DND-41 (cell line): Measurements from ENCODE around the gene SRGAP3.

Experiments used
- EZH2 ChIP-seq: IDR thresholded peaks from 3 replicates; pipeline ENCODE4 v1.6.1; 2012; ENCODE audit warnings: borderline replicate concordance, low read depth, mild to moderate bottlenecking, moderate library complexity, low read length, inconsistent platforms; ENCODE audit not compliant: severe bottlenecking
- TF ChIP-seq, protein P1 (sequence below): IDR thresholded peaks from 2 replicates; pipeline ENCODE4 v1.5.1; 2012; ENCODE audit warnings: borderline replicate concordance, low read length, moderate library complexity, mild to moderate bottlenecking; ENCODE audit not compliant: poor library complexity, severe bottlenecking; ENCODE audit errors: extremely low read depth

DNA sequence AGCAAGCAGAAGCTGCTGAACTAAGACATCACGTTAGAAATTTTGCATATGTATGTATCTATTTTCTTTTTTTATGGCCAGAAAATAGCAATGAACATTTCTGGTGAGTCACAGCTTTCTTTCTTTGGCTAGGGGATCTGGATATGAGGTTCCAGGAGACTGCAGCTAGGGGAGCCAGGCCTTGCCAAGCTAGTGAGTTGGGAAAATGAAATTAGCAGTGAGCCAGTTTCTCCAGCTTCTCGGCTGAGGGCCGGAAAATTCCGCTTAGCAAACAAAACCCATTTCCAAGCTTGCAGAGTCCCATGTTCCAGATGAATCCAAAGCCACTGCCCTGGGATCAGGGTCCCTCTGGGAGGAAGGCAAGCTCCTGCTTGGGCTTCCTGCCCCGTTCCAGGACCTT lies 137.6 kb downstream of the SRGAP3 start:
- TF ChIP-seq, protein P1, sequence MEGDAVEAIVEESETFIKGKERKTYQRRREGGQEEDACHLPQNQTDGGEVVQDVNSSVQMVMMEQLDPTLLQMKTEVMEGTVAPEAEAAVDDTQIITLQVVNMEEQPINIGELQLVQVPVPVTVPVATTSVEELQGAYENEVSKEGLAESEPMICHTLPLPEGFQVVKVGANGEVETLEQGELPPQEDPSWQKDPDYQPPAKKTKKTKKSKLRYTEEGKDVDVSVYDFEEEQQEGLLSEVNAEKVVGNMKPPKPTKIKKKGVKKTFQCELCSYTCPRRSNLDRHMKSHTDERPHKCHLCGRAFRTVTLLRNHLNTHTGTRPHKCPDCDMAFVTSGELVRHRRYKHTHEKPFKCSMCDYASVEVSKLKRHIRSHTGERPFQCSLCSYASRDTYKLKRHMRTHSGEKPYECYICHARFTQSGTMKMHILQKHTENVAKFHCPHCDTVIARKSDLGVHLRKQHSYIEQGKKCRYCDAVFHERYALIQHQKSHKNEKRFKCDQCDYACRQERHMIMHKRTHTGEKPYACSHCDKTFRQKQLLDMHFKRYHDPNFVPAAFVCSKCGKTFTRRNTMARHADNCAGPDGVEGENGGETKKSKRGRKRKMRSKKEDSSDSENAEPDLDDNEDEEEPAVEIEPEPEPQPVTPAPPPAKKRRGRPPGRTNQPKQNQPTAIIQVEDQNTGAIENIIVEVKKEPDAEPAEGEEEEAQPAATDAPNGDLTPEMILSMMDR: no peak
- TF ChIP-seq EZH2: no peak
